Stomach (tissue), 9 donors: ENCODE data around the gene DVL3. TPM values are rescaled to one million over a fixed set of nuclear protein-coding genes. Genes with fewer than 3 reads are reported as not detected.
"Not testable (repeated sequence)": the region's sequence is repeated elsewhere in the genome, so short reads cannot be mapped to it uniquely, and the experiment has no call there.

Source experiments
- DNase-seq, 2 donors: peaks; one replicate each; pipeline versions ENCODE4 v3.0.0 to v3.0.0-alpha.2; 2013 to 2019
- H3K27ac ChIP-seq, 5 donors: fragments of 200-600 bp in 4 of 5; sonication (generic) in 4 of 5; one replicate each; pipeline ENCODE4 v1.5.1; 2013 to 2019; ENCODE audit warnings: mild to moderate bottlenecking in 1 of 5, moderate library complexity in 1 of 5
- H3K27me3 ChIP-seq, 3 donors: fragments of 200-600 bp; sonication (generic); one replicate each; pipeline ENCODE4 v1.5.1; 2017 to 2019; ENCODE audit warnings: mixed run types in 1 of 3
- H3K36me3 ChIP-seq, 4 donors: fragments of 200-600 bp; sonication (generic); 1 replicate in 3 of 4; 2 replicates in 1 of 4; pipeline ENCODE4 v1.5.1; 2016 to 2019
- H3K4me1 ChIP-seq, 4 donors: fragments of 200-600 bp; sonication (generic); one replicate each; pipeline ENCODE4 v1.5.1; 2016 to 2019
- H3K4me3 ChIP-seq, 4 donors: fragments of 200-600 bp; sonication (generic) in 3 of 4; one replicate each; pipeline ENCODE4 v1.5.1; 2016 to 2019; ENCODE audit warnings: mild to moderate bottlenecking in 1 of 4
- H3K9me3 ChIP-seq, 4 donors: fragments of 200-600 bp; sonication (generic); one replicate each; pipeline ENCODE4 v1.5.1; 2016 to 2019
- CTCF ChIP-seq, 7 experiments: fragments of 450-650 bp in 4 of 7; fragments of 200-600 bp in 3 of 7; sonication (generic) in 3 of 7; IDR thresholded peaks; one replicate each; pipeline ENCODE4 v1.5.1; 2016 to 2019; ENCODE audit warnings: antibody characterized with exemption in 7 of 7, control low read depth in 2 of 7, mild to moderate bottlenecking in 1 of 7
- EP300 ChIP-seq: sonication (generic); formaldehyde crosslinking; IDR thresholded peaks from one replicate; pipeline ENCODE4 v1.6.1; 2017; ENCODE audit warnings: antibody characterized with exemption
- POLR2A ChIP-seq, 4 donors: fragments of 450-650 bp; IDR thresholded peaks; one replicate each; pipeline ENCODE4 v1.6.1; 2016; ENCODE audit warnings: antibody characterized with exemption in 4 of 4, control low read depth in 2 of 4, mild to moderate bottlenecking in 1 of 4, moderate library complexity in 1 of 4
- POLR2AphosphoS5 ChIP-seq, 3 donors: sonication (generic); formaldehyde crosslinking; IDR thresholded peaks; one replicate each; pipeline ENCODE4 v1.6.1; 2016; ENCODE audit warnings: antibody characterized with exemption in 3 of 3
- WGBS, 5 donors: extraction: QIAGEN DNeasy Blood & Tissue Kit in 3 of 5; methylation state at CpG; one replicate each; pipeline versions ENCODE4 v1.1.5 to v1.1.7; 2013 to 2018; 5-methylcytosine and 5-hydroxymethylcytosine counted together
- intact Hi-C: fragments of 100-400 bp; cut with DNase I; formaldehyde crosslinking; loops from one replicate; pipeline ENCODE4 v1.15.1; 2023; ENCODE audit warnings: low total_unique reads
- polyA plus RNA-seq, 3 donors: library from polyadenylated mRNA; stranded (reverse); fragments of 200-250 nt; gene quantifications; one replicate each; pipeline ENCODE4 v1.2.3, GENCODE V29; 2013
- total RNA-seq, 5 donors: library from RNA; depleted of rRNA; stranded (reverse); fragments of >200 nt; gene quantifications; one replicate each; pipeline versions ENCODE4 v1.1.0 to v1.2.3, GENCODE V29; 2014 to 2016
- donor health status: healthy with polysubstance abuse.
- donor health status: Bipolar disorder and iron deficiency.
- donor health status: healthy.

The DVL3 gene
- total and polyA plus RNA-seq, 8 donors = 21.2 to 107 (median 40.2) TPM

DNA sequence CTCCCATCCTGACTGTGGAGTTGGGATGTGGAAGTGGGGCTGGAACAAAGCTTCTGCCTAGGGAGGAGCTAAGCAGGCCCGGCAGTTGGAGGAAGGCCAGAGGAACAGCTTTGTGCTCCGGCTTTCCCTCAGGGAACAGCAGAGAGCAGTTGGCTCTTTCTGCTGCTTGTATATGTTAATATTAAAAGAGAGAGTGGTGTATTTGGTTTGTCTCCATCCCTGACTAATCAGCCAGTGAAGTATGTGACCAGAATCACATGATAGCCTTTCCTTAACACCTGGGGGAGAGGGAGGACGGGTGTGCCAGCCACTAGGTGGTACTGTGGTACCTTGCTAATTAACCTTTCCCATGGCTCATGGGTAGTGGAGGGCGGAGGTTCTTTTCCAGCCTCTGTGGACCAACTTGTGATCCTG is 10.1 kb upstream of the DVL3 start:
- H3K27ac ChIP-seq = peak overlapping the region in 4 of 5 donors; percentile 8 to 62 (median 36)
- peaks cover 4 to 20% (median 12%) of the 10 kb centered on the region in 4 donors for H3K4me1 ChIP-seq
- H3K9me3 ChIP-seq = no peaks in the 10 kb centered on the region
- intact Hi-C loops = no loop called here
- H3K4me3 ChIP-seq = no peak overlapping the region
- no peak for TF ChIP-seq EP300
- TF ChIP-seq POLR2AphosphoS5 (IDR thresholded peaks at IDR 0.05) = peak in 2 of 3 donors; percentile 6 to 70
- TF ChIP-seq CTCF (IDR thresholded peaks at IDR 0.05) = peak in 5 of 7 experiments; percentile 26 to 78 (median 38)
- WGBS, 5 donors = 14 to 37% (median 16%) methylated on average over 4 of the region's 4 CpGs
- DNase-seq = peak; percentile 81 to 88
- peaks cover 55 to 72% (median 67%) of the 10 kb centered on the region in 4 donors for H3K36me3 ChIP-seq
- no peaks in the 10 kb centered on the region for H3K27me3 ChIP-seq

DNA sequence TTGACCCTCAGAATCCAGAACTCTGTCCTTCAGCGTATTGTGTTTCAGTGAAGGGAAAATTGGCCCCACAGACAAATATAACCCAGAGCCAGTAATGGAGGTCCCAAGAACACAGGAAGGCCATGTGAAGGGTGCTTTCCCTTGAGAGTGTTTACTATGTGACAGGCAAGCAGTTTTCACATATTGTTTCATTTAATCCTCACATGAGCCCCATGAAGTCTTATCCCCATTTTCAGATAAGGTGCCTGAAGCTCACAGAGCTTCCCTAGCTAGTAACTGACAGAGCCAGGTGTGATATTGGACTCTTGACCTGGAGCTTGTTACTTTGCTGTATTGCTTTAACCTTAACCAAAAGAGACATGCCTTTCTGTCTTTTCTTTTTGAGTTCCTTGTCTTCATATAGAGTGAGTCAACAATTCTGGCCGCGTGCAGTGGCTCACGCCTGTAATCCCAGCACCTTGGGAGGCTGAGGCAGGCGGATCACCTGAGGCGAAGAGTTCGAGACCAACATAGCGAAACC is 9.4 kb upstream of the DVL3 start:
- peak overlapping the region in 4 of 5 donors; percentile 8 to 62 (median 36) for H3K27ac ChIP-seq
- 70 to 87% (median 83%) methylated on average over 8 of the region's 8 CpGs for WGBS, 5 donors
- no peak for TF ChIP-seq POLR2AphosphoS5 (IDR thresholded peaks at IDR 0.05)
- TF ChIP-seq POLR2A (IDR thresholded peaks at IDR 0.05) = no peak
- TF ChIP-seq EP300 = no peak
- TF ChIP-seq CTCF (IDR thresholded peaks at IDR 0.05) = no peak
- H3K36me3 ChIP-seq = peaks cover 48 to 65% (median 60%) of the 10 kb centered on the region in 4 donors
- no peak overlapping the region for H3K4me3 ChIP-seq
- intact Hi-C loops = no loop called here
- DNase-seq = peak in 1 of 2 donors; percentile 47
- H3K4me1 ChIP-seq = peaks cover 4 to 20% (median 12%) of the 10 kb centered on the region in 4 donors
- no peaks in the 10 kb centered on the region for H3K9me3 ChIP-seq
- no peaks in the 10 kb centered on the region for H3K27me3 ChIP-seq

DNA sequence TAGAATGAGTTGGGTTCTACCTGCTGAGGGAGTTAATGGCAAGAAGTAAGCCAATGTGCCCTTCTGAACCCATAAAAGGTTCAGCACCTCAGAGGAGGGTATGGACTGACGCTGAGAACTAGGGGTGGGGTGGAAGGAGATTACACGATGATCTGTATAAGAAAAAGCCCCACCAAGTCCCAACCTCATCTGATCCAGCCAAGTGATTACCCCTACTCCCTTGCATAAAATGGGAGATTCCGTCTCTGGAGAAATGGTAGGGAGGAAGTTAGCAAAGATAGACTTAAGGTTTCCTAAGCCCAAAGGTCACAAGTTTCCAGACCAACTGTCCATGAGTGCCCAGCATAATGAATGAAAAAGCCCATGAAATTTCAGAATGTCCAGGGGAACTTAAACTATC is 7.1 kb upstream of the DVL3 start:
- intact Hi-C loops = no loop called here
- 73 to 83% (median 76%) methylated on average over 3 of the region's 3 CpGs for WGBS, 5 donors

DNA sequence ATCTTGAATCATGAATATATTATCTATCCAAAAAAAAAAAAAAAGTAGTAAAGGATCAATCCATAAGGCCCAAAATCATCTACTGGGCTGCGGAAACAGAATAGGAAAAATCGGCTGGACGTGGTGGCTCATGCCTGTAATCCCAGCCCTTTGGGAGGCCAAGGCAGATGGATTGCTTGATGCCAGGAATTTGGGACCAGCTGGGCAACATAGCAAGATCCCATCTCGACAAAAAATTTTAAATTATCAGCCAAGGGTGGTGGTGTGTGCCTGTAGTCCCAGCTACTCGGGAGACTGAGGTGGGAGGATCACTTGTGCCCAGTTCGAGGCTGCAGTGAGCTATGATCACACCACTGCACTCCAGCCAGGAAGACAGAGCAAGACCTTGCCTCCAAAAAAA is 6.1 kb upstream of the DVL3 start:
- Histone ChIP-seq H3K9me3 (no peaks in the 10 kb centered on the region), H3K27ac (no peak overlapping the region), H3K36me3 (peaks cover 15 to 32% (median 27%) of the 10 kb centered on the region in 4 donors), H3K4me1 (peaks cover 5 to 35% (median 19%) of the 10 kb centered on the region in 4 donors), H3K4me3 (no peak overlapping the region), H3K27me3 (no peaks in the 10 kb centered on the region)
- 89 to 95% (median 91%) methylated on average over 6 of the region's 6 CpGs for WGBS, 5 donors
- DNase-seq = no peak
- intact Hi-C loops = no loop called here
- TF ChIP-seq POLR2AphosphoS5 (IDR thresholded peaks at IDR 0.05) (no peak), EP300 (no peak), POLR2A (IDR thresholded peaks at IDR 0.05) (no peak), CTCF (IDR thresholded peaks at IDR 0.05) (no peak)

More for the DNA sequence above, 7.1 kb upstream of the DVL3 start:
- Histone ChIP-seq H3K4me3 (no peak overlapping the region), H3K4me1 (peaks cover 4 to 26% (median 12%) of the 10 kb centered on the region in 4 donors), H3K27ac (no peak overlapping the region), H3K9me3 (no peaks in the 10 kb centered on the region), H3K36me3 (peaks cover 25 to 42% (median 37%) of the 10 kb centered on the region in 4 donors), H3K27me3 (no peaks in the 10 kb centered on the region)
- no peak for DNase-seq
- TF ChIP-seq CTCF (IDR thresholded peaks at IDR 0.05) = no peak
- TF ChIP-seq POLR2A (IDR thresholded peaks at IDR 0.05) = no peak
- TF ChIP-seq POLR2AphosphoS5 (IDR thresholded peaks at IDR 0.05) = no peak
- no peak for TF ChIP-seq EP300

GRCh38 chr3:184149770-184150169 is 5.4 kb upstream of the DVL3 start:
- H3K4me3 ChIP-seq, intact Hi-C loops: not testable (repeated sequence)
- WGBS, 5 donors = 51 to 69% (median 60%) methylated on average over 6 of the region's 6 CpGs

More at GRCh38 chr3:184149770-184150169, 5.4 kb upstream of the DVL3 start:
- not testable (repeated sequence) for DNase-seq, H3K9me3 ChIP-seq, H3K27me3 ChIP-seq, H3K27ac ChIP-seq
- Histone ChIP-seq H3K4me1 (peaks cover 9 to 35% (median 20%) of the 10 kb centered on the region in 4 donors), H3K36me3 (peaks cover 8 to 25% (median 20%) of the 10 kb centered on the region in 4 donors)
